ENCODE measurements around the gene SLBP. TPM values are rescaled to one million over a fixed set of nuclear protein-coding genes. Genes with fewer than 3 reads are reported as not detected.

Gene SLBP
- total RNA-seq: 42.3 and 50.2 TPM in 2 replicates

DNA sequence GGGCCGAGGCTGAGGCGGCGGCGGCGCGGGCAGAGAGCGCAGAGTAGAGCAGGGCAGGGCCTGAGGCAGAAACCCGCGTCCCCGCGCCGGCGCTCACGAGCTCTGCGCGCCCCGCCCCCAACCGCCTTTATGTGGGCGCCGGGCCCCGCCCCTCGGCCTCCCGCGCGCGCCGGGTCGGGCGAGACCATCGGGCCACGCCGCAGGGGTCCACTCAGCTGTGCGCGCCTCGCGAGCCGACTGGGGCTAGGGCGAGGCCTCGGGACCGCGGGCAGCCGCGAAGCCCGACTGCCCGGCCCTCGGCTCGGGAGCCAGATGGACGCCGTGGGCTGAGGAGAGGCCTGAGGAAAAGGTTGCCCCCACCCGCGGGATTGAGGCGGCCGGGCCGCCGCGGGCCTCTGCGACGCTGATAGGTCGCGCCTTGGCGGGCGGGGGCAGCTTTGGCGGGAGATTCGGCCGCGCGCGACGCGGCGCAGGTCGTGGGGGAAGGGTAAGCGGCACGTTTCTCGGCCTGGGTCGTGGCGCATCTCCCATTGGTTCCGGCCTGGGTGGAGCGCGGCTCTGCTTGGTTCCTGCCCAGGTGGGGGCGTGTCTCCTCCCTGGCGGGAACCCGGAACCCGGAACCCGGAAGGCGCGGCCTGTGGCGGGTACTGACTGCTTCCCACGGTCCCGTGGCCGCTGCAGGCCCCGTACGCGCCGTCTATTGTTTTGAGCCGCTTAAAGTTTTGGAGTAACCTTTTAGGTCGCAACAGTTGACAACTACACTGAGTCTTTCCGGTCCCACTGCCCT, at the start of gene SLBP:
SLBP (minus strand) TSS at position 104 of the 787 bp plus-strand sequence. CDS start 131 bp downstream, outside the sequence.

DNA sequence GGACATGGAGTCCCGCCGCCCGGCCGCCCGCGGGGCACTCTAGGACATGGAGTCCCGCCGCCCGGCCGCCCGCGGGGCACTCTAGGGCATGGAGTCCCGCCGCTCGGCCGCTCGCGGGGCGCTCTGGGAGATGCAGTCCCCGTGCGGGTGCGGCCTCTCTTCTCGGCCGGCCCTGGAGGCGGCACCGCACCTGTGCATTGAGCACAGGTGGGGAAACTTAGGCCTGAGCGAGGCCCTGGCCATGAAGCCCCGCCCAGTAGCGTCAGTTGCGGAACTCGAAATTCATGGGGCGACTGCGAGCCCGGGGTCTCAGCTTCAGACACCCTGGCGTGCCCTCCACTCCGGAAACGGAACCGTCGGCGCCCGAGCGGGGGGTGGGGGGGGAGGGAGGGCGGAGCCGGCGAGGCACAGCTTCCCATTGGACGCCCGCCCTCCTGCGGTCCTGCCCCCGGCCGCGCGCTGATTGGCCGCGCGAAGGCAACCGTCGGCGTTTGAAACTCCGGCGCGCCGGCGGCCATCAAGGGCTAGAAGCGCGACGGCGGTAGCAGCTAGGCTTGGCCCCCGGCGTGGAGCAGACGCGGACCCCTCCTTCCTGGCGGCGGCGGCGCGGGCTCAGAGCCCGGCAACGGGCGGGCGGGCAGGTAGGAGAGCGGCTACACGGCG, 9.0 kb upstream of the SLBP start, which contains the start of the genes TACC3 and TMEM129:
TACC3 (plus strand) TSS at position 519 of the 663 bp plus-strand sequence. CDS start 1,901 bp downstream, outside the sequence.
TMEM129 (minus strand) TSS at position 321 of the 663 bp plus-strand sequence. CDS start 486 bp downstream, outside the sequence.

DNA sequence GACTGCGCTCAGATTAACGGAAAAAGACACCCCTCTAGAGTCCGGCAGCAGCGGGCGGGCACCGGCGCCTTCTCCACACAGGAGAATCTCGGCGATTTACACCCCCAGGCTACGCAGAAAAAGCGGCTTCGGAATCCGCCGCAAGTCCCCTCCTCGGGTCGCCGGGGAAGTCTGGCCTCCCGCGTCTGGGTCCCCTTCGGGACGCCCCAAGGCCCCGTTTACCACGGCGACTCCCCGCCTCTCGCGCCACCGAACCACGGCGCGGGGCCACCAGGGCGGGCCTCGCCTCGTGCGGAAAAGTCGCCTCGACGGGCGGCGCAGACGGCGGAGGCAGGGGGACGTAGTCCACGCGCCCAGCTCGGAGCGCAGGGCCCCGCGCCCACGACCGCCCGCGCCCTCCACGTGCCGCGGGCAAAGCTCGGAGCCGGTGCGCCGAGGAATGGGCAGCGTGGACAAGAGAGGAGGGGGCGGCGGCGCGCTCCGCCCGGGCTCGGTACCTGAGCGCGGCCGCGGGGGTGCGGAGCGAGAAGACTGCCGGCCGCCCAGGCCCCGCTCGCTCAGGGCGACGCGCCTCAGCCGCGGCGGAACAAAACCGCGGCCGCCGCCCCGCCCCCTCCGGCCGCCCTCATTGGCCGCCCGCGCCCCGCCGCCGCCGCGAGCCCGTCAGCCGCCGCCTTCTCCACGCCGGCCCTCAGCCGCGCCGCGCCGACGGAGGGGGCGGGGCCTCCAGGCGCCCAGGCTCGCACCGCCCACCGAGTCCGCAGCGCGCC, 28.2 kb downstream of the SLBP start, which contains the start of gene FAM53A:
FAM53A (minus strand) TSS at position 578 of the 770 bp plus-strand sequence. CDS start 15,572 bp downstream, outside the sequence.

Other genes with a start within 250 kb of the SLBP start
- 0.65 and 2.1 TPM in 2 replicates for gene FAM53A, start 28.0 kb downstream of the SLBP start, total RNA-seq
- 22.6 and 28.4 TPM in 2 replicates for gene TMEM129, start 9.0 kb upstream of the SLBP start, total RNA-seq
- 3.8 and 4.0 TPM in 2 replicates for gene TACC3, start 9.2 kb upstream of the SLBP start, total RNA-seq
- gene FGFR3, start 81.0 kb upstream of the SLBP start, total RNA-seq: 1.3 TPM in 2 replicates
- 56.9 and 67.6 TPM in 2 replicates for gene LETM1, start 143.8 kb upstream of the SLBP start, total RNA-seq
- gene NSD2, start 159.1 kb upstream of the SLBP start, total RNA-seq: 33.3 and 33.6 TPM in 2 replicates